K562 (cell line): ENCODE measurements around the gene WDR27. TPM values are rescaled to one million over a fixed set of nuclear protein-coding genes. Genes with fewer than 3 reads are reported as not detected.
A peak's percentile ranks its signal among the peaks of the same experiment; 100 is the strongest.

Source experiments
- CHCHD3 ChIP-seq: fragments of 250-450 bp; sonication (Bioruptor Pico); IDR thresholded peaks from 2 replicates; pipeline ENCODE4 v2.1.2; 2022; ENCODE audit warnings: mild to moderate bottlenecking
- CXXC5 ChIP-seq: fragments of 250-450 bp; sonication (Bioruptor Pico); IDR thresholded peaks from 2 replicates; pipeline ENCODE4 v1.8.0; 2022; ENCODE audit warnings: inconsistent platforms, mild to moderate bottlenecking, moderate library complexity
- ETV6 ChIP-seq, 3 experiments: fragments of 150-350 bp in 1 of 3; sonication (generic) in 1 of 3; formaldehyde crosslinking in 1 of 3; IDR thresholded peaks; 2 replicates each; pipeline versions ENCODE4 v1.6.1 to v1.8.0; 2014 to 2022; ENCODE audit warnings: borderline replicate concordance in 2 of 3, low read depth in 2 of 3, antibody characterized with exemption in 1 of 3, low read length in 1 of 3, mild to moderate bottlenecking in 1 of 3, missing genetic modification reagents in 1 of 3
- FIP1L1 ChIP-seq: fragments of 200-400 bp; formaldehyde crosslinking; IDR thresholded peaks from 2 replicates; pipeline ENCODE4 v1.6.1; 2018; ENCODE audit warnings: mild to moderate bottlenecking, low read depth, low read length; ENCODE audit not compliant: poor library complexity, severe bottlenecking
- MAFK ChIP-seq: IDR thresholded peaks from 2 replicates; pipeline ENCODE4 v1.6.1; 2011; ENCODE audit warnings: low read length, improper control_type of control experiment
- MCM2 ChIP-seq: fragments of 450-650 bp; IDR thresholded peaks from 2 replicates; pipeline ENCODE4 v1.6.1; 2017; ENCODE audit warnings: low read depth, mild to moderate bottlenecking
- MCM5 ChIP-seq: fragments of 450-650 bp; IDR thresholded peaks from 2 replicates; pipeline ENCODE4 v1.6.1; 2016; ENCODE audit warnings: low read depth
- NR2C1 ChIP-seq, 2 experiments: fragments of 450-650 bp; IDR thresholded peaks; 2 replicates each; pipeline ENCODE4 v1.6.1; 2017; ENCODE audit warnings: mild to moderate bottlenecking in 2 of 2, antibody characterized with exemption in 1 of 2, inconsistent platforms in 1 of 2, missing compliant biosample characterization in 1 of 2, missing genetic modification characterization in 1 of 2
- NR3C1 ChIP-seq: sonication (generic); formaldehyde crosslinking; IDR thresholded peaks from 2 replicates; pipeline ENCODE4 v1.8.1; 2022; ENCODE audit warnings: missing genetic modification reagents
- RCOR1 ChIP-seq, 2 experiments: IDR thresholded peaks; 2 replicates each; pipeline ENCODE4 v1.6.1; 2012; ENCODE audit warnings: low read depth in 2 of 2, low read length in 2 of 2, borderline replicate concordance in 1 of 2, improper control_type of control experiment in 1 of 2
- SRSF1 ChIP-seq: fragments of 200-400 bp; formaldehyde crosslinking; IDR thresholded peaks from 2 replicates; pipeline ENCODE4 v1.6.1; 2017; ENCODE audit warnings: mild to moderate bottlenecking, low read depth, low read length, moderate library complexity
- SRSF3 ChIP-seq: fragments of 200-400 bp; formaldehyde crosslinking; IDR thresholded peaks from 2 replicates; pipeline ENCODE4 v1.6.1; 2016; ENCODE audit warnings: mild to moderate bottlenecking, low read length, moderate library complexity; ENCODE audit not compliant: insufficient read depth
- ZFP1 ChIP-seq: fragments of 450-650 bp; formaldehyde crosslinking; IDR thresholded peaks from 2 replicates; pipeline ENCODE4 v1.4.0; 2020; ENCODE audit warnings: mild to moderate bottlenecking, mixed read lengths
- ZNF274 ChIP-seq: IDR thresholded peaks from 2 replicates; pipeline ENCODE4 v1.6.1; 2011; ENCODE audit warnings: low read depth, mild to moderate bottlenecking, low read length, moderate library complexity, borderline replicate concordance
- polyA plus RNA-seq, 8 experiments: library from polyadenylated mRNA; depleted of rRNA in 4 of 8; stranded (reverse) in 5 of 8; unstranded in 3 of 8; fragments of >200 nt; fragmentation: Nextera tagmentation in 2 of 8; fragmentation: Illumina TruSeq in 1 of 8; extraction: Ambion mirVana in 2 of 8; extraction: Trizol in 1 of 8; gene quantifications; 2 replicates each; pipeline versions ENCODE4 v1.2.1 to v1.2.3, GENCODE V29; 2011 to 2014; ENCODE audit warnings: inconsistent platforms in 1 of 8, missing spikeins in 1 of 8
- total RNA-seq, 7 experiments: library from RNA; depleted of rRNA in 6 of 7; stranded (reverse); fragments of >200 nt in 6 of 7; fragmentation: Illumina TruSeq in 2 of 7; extraction: Trizol in 2 of 7; gene quantifications; 2 replicates each; pipeline versions ENCODE4 v1.2.1 to v1.2.3, GENCODE V29; 2011 to 2021; ENCODE audit warnings: low replicate concordance in 1 of 7
- TF ChIP-seq, protein P1 (sequence below): fragments of 450-650 bp; IDR thresholded peaks from 2 replicates; pipeline ENCODE4 v1.6.1; 2018; ENCODE audit not compliant: partially characterized antibody
- TF ChIP-seq, protein P2 (sequence below), 2 experiments: fragments of 450-650 bp; IDR thresholded peaks; 2 replicates each; pipeline ENCODE4 v1.6.1; 2016
- TF ChIP-seq, protein P3 (sequence below): fragments of 250-450 bp; sonication (Bioruptor Pico); IDR thresholded peaks from 2 replicates; pipeline ENCODE4 v1.4.0; 2020; ENCODE audit warnings: borderline replicate concordance

Gene WDR27
- total and polyA plus RNA-seq, 9 of the 15 experiments (the other 6 are each of a cell fraction or from before 2014, with no cell fraction given) = 4.3 to 77.2 (median 22.7) TPM

DNA sequence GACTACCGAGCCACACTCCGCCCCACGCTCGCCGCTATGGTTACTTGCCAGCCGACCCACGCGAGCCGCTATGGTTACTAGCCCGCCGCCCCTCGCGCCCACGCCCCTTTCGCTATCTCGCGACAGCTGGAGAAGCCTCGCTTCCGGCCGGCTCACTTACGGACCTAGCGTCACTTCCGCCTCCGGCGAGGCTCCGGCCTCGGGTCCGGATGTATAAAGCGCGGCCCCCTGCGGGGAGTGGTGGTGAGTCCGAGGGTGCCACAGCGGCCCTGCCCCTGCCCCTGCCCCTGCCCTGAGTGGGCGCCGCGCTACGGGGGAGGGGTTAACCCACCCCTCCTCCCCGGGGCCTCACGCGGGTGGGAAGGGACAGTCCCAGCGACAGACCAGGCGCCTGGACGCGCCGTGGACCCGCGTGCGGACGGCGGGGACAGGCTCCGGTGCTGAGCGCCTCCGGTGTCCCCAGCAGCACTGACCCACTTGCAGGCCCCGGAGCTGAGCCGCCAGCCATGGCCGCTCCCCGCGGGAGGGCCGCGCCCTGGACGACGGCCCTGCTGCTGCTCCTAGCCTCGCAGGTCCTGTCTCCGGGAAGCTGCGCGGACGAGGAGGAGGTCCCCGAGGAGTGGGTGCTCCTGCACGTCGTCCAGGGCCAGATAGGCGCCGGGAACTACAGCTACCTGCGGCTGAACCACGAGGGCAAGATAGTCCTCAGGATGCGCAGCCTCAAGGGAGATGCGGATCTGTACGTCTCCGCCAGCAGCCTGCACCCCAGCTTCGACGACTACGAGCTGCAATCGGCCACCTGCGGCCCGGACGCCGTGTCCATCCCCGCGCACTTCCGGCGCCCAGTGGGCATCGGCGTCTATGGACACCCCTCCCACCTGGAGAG is at the start of gene WDR27, which contains the start of gene C6orf120 (continued):
- TF ChIP-seq, protein P1, sequence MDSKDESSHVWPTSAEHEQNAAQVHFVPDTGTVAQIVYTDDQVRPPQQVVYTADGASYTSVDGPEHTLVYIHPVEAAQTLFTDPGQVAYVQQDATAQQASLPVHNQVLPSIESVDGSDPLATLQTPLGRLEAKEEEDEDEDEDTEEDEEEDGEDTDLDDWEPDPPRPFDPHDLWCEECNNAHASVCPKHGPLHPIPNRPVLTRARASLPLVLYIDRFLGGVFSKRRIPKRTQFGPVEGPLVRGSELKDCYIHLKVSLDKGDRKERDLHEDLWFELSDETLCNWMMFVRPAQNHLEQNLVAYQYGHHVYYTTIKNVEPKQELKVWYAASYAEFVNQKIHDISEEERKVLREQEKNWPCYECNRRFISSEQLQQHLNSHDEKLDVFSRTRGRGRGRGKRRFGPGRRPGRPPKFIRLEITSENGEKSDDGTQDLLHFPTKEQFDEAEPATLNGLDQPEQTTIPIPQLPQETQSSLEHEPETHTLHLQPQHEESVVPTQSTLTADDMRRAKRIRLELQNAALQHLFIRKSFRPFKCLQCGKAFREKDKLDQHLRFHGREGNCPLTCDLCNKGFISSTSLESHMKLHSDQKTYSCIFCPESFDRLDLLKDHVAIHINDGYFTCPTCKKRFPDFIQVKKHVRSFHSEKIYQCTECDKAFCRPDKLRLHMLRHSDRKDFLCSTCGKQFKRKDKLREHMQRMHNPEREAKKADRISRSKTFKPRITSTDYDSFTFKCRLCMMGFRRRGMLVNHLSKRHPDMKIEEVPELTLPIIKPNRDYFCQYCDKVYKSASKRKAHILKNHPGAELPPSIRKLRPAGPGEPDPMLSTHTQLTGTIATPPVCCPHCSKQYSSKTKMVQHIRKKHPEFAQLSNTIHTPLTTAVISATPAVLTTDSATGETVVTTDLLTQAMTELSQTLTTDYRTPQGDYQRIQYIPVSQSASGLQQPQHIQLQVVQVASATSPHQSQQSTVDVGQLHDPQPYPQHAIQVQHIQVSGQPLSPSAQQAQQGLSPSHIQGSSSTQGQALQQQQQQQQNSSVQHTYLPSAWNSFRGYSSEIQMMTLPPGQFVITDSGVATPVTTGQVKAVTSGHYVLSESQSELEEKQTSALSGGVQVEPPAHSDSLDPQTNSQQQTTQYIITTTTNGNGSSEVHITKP = peak; percentile 34
- TF ChIP-seq MCM5 = no peak
- TF ChIP-seq NR3C1 (CRISPR knock-in tag) = peak; percentile 40; the same call in 1 of the 2 replicates
- peak; percentile 83 for TF ChIP-seq CXXC5 (CRISPR knock-in tag)
- no peak for TF ChIP-seq NR2C1 (IDR thresholded peaks at IDR 0.05)
- no peak for TF ChIP-seq NR2C1 (tag; IDR thresholded peaks at IDR 0.05)
- no peak for TF ChIP-seq SRSF3
- TF ChIP-seq SRSF1 = no peak
- no peak for TF ChIP-seq MAFK
- TF ChIP-seq FIP1L1 = peak; percentile 73
- no peak; the same call in 1 of the 2 replicates for TF ChIP-seq ZNF274
- TF ChIP-seq, protein P2, sequence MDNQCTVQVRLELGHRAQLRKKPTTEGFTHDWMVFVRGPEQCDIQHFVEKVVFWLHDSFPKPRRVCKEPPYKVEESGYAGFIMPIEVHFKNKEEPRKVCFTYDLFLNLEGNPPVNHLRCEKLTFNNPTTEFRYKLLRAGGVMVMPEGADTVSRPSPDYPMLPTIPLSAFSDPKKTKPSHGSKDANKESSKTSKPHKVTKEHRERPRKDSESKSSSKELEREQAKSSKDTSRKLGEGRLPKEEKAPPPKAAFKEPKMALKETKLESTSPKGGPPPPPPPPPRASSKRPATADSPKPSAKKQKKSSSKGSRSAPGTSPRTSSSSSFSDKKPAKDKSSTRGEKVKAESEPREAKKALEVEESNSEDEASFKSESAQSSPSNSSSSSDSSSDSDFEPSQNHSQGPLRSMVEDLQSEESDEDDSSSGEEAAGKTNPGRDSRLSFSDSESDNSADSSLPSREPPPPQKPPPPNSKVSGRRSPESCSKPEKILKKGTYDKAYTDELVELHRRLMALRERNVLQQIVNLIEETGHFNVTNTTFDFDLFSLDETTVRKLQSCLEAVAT (IDR thresholded peaks at IDR 0.05) = peak; percentile 28 to 51; a peak in 2 of 4 replicates
- TF ChIP-seq ZFP1 (CRISPR knock-in tag) = no peak
- TF ChIP-seq, protein P3, sequence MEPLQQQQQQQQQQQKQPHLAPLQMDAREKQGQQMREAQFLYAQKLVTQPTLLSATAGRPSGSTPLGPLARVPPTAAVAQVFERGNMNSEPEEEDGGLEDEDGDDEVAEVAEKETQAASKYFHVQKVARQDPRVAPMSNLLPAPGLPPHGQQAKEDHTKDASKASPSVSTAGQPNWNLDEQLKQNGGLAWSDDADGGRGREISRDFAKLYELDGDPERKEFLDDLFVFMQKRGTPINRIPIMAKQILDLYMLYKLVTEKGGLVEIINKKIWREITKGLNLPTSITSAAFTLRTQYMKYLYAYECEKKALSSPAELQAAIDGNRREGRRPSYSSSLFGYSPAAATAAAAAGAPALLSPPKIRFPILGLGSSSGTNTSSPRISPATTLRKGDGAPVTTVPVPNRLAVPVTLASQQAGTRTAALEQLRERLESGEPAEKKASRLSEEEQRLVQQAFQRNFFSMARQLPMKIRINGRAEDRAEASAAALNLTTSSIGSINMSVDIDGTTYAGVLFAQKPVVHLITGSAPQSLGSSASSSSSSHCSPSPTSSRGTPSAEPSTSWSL = no peak
- no peak for TF ChIP-seq ETV6 (IDR thresholded peaks at IDR 0.05; ENCODE audit: borderline replicate concordance in 1 of 2, low read depth in 2 of 2, low read length in 1 of 2)
- 0 out of 2 replicates have a peak, but pooled peaks have one; percentile 36 for TF ChIP-seq ETV6 (CRISPR knock-in tag; IDR thresholded peaks at IDR 0.05; ENCODE audit: borderline replicate concordance)
- TF ChIP-seq MCM2 = no peak
- peak in 1 of 2 experiments; percentile 40; a peak in 1 of 4 replicates for TF ChIP-seq RCOR1 (IDR thresholded peaks at IDR 0.05; ENCODE audit: borderline replicate concordance in 1 of 2, low read depth in 2 of 2, low read length in 2 of 2)
- TF ChIP-seq CHCHD3 (CRISPR knock-in tag) = no peak; the same call in 1 of the 2 replicates
